Stomach (tissue), 4 donors: ENCODE measurements around the gene RRP12.

ENCODE experiments used
- POLR2A ChIP-seq, 4 donors: fragments of 450-650 bp; IDR thresholded peaks; one replicate each; pipeline ENCODE4 v1.6.1; 2016; ENCODE audit warnings: antibody characterized with exemption in 4 of 4, control low read depth in 2 of 4, mild to moderate bottlenecking in 1 of 4, moderate library complexity in 1 of 4
- POLR2AphosphoS5 ChIP-seq, 3 donors: sonication (generic); formaldehyde crosslinking; IDR thresholded peaks; one replicate each; pipeline ENCODE4 v1.6.1; 2016; ENCODE audit warnings: antibody characterized with exemption in 3 of 3
- TF ChIP-seq, protein P1 (sequence below), 7 experiments: fragments of 450-650 bp in 4 of 7; fragments of 200-600 bp in 3 of 7; sonication (generic) in 3 of 7; IDR thresholded peaks; one replicate each; pipeline ENCODE4 v1.5.1; 2016 to 2019; ENCODE audit warnings: antibody characterized with exemption in 7 of 7, control low read depth in 2 of 7, mild to moderate bottlenecking in 1 of 7

DNA sequence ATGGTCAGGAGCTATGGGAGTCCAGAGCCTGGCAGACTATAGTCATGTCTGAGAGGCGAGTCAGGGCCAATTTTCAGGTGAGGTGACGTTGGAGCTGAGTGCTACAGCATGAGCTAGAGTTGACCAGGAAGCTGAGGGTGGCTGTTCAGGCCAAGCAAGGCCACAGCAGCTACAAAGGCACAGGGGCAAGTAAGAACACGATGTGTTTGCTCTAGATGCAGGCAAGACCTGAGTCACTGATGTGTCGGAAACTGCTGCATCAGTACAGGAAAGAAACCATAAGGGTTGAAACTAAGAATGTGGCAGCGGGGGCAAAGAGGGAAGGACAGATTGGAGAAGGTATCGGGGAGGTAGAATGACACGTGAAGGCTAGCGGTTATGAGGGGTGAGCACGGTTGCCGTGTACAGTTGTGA lies 11.8 kb upstream of the RRP12 start:
- TF ChIP-seq, protein P1, sequence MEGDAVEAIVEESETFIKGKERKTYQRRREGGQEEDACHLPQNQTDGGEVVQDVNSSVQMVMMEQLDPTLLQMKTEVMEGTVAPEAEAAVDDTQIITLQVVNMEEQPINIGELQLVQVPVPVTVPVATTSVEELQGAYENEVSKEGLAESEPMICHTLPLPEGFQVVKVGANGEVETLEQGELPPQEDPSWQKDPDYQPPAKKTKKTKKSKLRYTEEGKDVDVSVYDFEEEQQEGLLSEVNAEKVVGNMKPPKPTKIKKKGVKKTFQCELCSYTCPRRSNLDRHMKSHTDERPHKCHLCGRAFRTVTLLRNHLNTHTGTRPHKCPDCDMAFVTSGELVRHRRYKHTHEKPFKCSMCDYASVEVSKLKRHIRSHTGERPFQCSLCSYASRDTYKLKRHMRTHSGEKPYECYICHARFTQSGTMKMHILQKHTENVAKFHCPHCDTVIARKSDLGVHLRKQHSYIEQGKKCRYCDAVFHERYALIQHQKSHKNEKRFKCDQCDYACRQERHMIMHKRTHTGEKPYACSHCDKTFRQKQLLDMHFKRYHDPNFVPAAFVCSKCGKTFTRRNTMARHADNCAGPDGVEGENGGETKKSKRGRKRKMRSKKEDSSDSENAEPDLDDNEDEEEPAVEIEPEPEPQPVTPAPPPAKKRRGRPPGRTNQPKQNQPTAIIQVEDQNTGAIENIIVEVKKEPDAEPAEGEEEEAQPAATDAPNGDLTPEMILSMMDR (IDR thresholded peaks at IDR 0.05), result no peak
- peak in 1 of 3 donors; percentile 3 for TF ChIP-seq POLR2AphosphoS5 (IDR thresholded peaks at IDR 0.05)
- no peak for TF ChIP-seq POLR2A (IDR thresholded peaks at IDR 0.05)
